NCI-H2227 (cell line): ENCODE data around the gene CSPG4.
"Not testable (repeated sequence)": the region's sequence is repeated elsewhere in the genome, so short reads cannot be mapped to it uniquely, and the experiment has no call there.

Experiments
- DNase-seq: peaks from one replicate; lab custom pipeline; 2025; ENCODE audit not compliant: unreplicated experiment; lab: John Stamatoyannopoulos, UW

CSPG4 gene, protein sequence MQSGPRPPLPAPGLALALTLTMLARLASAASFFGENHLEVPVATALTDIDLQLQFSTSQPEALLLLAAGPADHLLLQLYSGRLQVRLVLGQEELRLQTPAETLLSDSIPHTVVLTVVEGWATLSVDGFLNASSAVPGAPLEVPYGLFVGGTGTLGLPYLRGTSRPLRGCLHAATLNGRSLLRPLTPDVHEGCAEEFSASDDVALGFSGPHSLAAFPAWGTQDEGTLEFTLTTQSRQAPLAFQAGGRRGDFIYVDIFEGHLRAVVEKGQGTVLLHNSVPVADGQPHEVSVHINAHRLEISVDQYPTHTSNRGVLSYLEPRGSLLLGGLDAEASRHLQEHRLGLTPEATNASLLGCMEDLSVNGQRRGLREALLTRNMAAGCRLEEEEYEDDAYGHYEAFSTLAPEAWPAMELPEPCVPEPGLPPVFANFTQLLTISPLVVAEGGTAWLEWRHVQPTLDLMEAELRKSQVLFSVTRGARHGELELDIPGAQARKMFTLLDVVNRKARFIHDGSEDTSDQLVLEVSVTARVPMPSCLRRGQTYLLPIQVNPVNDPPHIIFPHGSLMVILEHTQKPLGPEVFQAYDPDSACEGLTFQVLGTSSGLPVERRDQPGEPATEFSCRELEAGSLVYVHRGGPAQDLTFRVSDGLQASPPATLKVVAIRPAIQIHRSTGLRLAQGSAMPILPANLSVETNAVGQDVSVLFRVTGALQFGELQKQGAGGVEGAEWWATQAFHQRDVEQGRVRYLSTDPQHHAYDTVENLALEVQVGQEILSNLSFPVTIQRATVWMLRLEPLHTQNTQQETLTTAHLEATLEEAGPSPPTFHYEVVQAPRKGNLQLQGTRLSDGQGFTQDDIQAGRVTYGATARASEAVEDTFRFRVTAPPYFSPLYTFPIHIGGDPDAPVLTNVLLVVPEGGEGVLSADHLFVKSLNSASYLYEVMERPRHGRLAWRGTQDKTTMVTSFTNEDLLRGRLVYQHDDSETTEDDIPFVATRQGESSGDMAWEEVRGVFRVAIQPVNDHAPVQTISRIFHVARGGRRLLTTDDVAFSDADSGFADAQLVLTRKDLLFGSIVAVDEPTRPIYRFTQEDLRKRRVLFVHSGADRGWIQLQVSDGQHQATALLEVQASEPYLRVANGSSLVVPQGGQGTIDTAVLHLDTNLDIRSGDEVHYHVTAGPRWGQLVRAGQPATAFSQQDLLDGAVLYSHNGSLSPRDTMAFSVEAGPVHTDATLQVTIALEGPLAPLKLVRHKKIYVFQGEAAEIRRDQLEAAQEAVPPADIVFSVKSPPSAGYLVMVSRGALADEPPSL (N-terminal part only)

DNA sequence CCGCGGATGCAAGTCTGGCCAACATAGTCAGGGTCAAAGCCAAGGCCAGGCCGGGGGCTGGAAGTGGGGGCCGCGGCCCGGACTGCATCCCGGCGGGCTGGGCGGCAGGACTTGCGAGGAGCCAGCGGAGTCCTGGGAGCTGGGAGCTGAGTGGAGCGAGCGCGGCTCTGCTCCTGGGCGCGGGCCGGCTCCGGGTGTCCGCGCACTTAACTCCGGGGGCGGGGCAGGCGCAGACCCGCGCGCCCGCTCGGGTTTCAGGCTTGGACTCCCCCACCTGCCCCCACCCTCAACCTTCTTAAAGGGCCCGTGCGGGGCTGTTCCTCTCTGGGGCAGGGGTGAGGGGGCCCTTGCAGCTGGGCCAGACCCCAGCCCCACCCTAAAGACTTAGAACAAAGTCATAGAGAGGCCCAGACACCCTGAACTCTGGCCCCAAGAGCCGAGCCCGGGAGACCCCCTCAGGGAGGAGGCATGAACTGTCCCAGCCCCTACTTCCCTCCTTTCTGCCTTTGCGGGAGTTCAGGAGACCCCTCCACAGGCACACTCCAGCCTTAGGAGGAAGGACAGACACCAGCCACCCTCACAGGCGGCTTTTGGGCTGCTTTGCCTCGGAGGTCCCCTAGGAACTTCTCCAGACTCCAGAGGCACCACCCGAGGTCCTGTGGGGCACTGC is at the start of gene CSPG4:
TSS of gene CSPG4 (minus strand) at position 181 of the 670 bp plus-strand sequence. CDS start at position 88, 93 bp downstream.
- DNase-seq, result peak; percentile 63

DNA sequence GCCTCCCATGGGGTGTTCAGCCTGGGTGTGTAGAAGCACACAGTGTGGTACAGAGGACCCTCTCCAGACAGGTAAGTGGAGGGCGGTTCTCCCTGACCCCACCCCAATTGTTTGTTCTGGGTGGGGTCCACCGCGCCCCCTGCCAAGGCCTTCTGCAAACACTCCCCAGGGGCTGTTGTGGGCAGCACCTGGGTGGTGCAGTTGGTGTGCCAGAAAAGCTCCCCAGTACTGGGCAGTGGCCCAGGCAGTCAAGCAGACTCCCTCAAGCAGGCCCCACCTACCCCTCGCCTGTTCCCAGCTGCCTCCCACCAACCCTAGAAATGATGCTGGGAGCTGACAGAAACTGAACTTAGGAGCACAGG is 49.7 kb upstream of the CSPG4 start:
- not testable (repeated sequence) for DNase-seq

DNA sequence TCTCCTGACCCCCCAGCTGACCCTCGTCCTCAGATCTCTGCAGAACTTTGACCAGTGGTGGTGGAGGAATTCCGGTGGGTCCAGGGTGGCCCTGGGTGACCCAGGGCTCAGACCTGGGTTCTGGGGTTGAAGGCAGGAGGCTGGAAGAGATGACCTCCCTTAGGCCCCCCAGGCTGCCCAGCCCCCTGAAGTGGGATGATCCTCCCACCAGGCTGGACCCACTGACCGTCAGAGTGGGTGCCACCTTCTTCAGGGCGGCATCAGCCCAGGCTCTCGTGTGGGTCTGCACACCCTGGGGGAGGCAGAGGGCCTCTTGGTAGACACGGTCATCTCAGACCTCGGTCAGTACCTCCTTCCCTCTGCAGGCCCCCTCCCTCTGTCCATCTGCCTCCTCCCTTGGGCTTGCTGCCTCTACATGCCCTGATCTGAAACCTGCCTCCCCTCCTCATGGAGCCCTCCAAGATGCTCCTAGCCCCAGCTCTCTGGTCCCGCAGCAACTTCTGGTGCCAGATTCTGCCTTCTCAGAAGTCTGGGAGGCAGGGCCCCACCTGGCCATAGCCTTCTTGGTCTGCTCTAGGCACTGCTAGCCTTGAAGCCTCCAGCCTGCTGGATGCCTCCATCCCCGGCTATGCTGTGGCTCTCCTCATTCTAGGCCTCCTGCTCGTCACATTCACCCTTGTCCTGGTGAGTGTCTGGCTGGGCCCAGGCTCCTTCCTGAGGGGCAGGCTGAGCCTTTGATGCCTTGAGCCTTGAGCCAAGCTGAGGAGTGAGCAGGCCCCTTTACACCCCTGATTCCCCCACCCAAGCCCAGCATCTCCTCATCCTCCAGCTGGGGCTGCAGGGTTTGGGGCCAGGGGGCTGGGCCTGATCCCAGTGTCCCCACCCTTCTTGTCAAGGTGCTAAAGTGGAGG is 49.1 kb upstream of the CSPG4 start:
- no peak for DNase-seq

DNA sequence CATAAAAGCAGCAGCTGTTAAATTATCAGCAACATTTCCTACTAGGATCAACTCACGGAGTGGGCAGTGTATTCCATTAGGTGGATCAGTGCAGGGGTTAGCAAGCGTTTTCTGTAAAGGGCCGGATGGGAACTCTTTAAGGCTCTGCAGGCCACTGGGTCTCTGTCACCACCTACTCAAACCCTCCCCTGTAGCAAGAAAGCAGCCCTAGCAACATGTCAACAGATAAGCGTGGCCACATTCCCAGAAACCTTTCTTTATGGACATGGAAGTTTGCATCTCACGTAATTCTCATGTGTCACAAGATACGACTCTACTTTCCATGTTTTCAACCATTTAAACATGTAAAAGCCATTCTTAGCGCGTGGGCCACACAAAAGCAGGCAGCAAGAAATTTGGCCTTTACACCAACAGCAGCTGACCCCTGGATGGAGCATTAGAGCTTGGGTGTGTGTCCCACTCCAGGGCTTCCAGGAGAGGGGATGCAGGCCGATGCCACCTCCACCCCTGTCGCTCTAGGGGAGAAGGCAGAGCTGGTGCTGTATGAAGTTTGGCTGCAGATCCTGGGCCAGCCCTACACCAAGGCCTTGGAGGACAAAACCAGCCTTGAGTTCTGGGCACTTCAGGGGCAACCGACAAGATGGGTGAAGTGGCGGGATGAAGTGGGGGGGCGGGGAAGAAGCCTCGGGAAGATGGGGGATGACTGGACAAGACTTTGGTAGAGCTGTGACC is 48.2 kb upstream of the CSPG4 start:
- DNase-seq, result no peak

DNA sequence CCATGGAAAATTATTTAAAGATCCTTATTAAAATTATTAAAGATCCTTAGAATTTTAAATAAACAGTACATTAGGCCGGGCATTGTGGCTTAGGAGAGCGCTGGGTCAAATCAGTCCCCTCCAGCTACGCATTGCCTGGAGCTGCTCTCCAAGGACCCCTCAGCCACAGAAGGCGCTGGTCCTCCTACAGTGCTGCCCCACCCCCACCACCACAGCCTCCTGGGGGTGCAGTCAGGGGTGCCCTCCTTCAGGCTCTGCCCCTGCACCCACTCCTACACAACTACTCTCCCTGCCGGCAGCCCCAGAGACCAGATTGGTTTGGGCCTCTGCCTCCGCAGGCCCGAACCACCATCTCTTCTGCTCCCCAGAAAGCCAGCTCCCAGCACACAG is 47.5 kb upstream of the CSPG4 start:
- not testable (repeated sequence) for DNase-seq

DNA sequence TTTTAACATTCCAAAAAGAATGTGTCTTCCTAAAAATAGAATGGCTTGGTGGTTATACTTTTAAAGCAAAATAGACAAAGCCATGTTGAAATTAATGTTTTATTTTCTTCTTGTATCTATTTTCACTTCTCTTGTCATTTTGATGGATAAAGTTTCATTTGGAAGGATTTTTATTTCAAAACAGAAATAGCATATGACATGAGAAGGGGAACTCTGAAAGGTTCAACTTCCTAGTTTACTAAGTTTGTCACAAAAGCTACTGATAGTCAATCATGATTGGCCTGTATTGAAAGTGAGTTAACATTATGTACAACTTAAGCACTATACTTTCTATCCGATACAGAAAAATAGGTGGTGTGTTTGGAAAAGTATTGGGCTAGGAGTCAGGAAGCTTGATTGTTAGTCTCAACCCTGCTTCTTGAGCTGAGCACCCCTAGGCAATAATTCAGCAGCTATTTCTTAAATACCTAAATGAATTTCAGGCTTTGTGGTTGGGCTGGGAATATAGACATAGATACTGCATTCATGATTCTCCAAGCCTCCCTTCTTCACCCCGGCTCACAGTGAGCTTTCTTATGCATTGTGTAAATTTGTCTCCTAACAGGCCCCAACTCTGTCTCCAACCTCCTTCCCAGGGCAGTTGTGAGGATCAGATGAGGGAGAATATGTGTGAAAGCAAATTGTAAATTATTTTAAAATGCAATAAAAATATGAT is 46.9 kb upstream of the CSPG4 start:
- no peak for DNase-seq

DNA sequence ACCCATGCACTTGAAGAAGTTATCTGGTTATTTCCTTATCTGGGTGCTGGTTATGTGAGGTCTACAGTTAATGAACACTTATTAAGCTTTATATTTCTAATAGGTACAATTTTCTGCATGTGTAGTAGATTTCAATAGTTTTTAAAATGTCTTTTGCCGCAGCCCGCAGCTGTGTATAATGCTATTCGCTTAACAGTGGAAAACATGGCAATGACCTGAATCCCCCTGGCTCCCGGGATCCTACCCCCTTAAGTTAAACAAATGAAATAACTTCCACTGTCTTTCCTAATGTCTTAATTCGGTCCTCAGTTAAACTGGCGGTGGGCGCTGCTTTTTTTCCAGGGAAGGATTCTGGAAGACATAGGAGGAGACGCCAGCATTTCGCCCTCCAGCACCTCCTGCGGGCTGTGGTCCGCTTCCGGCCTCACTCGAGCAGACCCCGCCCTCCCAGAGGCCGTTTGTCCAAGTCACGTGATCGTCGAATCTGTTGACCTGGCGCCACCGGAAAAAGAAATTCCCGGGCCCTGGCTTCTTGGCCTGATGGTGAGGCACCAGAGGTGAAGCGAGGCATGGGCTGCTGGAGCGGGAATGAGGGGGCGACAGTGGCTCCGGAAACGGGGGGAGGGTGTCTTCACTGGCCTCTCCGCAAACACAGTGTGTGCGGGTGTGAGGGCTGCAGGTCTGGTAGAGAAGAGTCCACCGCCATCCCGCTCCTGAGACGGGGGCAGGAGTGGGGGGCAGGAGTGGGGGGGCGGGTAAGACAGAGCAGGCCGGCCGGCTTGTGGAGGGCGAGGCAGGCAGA is 45.6 kb upstream of the CSPG4 start:
- DNase-seq, result peak; percentile 93

DNA sequence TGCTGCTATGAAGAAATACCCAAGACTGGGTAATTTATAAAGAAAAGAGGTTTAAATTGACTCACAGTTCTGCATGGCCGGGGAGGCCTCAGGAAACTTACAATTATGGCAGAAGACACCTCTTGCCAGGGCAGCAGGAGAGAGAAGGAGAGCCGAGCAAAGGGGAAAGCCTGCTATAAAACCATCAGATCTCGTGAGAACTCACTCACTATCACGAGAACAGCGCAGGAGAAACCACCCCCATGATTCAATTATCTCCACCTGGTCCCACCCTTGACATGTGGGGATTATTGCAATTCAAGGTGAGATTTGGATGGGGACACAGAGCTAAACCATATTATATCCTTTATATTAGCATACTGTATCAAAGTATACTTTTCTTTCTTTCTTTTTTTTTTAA is 42.2 kb upstream of the CSPG4 start:
- DNase-seq, result not testable (repeated sequence)

DNA sequence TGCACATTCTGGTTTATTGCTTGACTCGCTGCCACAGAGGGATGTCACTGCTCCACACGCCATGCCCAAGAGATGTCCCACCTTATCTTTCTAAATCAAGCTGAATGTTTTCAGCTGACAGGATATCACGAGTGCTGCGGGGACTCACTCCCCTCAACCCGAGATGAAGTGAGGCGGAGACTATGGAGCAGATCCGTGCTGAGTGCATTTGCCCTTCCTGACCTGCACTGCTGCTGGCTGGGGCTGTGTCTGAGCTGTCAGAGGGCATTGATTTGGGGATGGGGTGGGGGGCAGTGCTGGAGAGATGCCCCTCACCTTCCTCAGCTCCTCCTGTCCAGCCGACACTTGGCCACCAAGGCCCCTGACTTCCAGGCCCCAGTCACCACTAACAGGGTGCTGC is 40.5 kb upstream of the CSPG4 start:
- DNase-seq, result no peak

DNA sequence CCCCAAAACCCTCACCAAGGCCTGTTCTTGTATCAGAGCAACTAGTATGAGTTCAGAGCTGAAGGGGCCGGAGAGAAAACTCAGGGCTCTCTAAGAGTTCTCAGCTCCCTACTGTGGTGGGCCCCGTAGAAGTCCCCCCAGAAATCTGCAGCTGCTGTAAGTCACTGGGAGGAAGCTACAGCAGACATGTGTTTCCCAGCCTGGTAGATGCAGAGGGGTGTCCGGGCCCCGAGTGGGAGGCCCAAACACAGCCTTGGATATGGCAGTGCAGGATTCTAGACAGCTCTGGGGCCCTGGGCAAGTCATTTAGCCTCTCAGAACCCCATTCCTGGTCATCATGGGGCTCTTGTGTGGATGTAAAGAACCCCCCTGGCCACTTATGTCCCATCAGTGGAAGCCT is 39.2 kb upstream of the CSPG4 start:
- DNase-seq, result no peak

DNA sequence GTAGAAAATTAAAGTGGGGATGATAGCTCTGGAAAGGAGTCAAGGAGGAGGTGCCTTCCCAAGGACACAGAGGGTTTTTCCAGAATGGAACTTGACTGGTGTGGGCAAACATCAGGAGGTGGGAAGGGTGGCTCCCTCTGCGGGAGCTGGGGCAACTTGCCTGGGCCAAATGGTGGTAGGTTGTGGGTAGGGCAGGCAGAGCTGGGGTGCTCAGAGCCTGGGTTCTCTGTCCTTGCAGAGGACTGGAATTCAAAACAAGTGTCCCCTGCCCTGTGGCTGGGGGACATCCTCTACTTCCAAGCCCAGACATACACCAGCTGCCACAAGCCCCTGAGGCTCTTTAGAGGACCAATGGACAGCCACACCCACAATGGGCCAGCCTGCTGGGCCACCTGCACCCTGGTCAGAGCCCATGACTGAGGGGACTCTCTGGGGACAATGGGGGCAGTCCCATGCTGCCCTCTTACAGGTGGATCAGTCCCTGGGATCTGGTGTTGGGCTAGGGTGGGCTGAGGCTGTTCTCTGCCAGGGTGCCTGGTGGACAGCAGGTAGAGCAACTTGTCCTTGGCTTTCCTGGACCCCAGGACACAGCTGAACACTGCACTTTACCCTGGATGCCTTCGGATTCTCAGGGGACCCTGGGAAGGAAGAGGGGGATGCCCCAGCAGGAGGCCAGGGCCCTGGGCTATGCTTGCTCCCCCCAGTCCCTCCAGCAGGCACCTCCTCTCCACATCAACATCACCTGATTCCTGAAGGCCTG is 38.6 kb upstream of the CSPG4 start:
- DNase-seq, result no peak

DNA sequence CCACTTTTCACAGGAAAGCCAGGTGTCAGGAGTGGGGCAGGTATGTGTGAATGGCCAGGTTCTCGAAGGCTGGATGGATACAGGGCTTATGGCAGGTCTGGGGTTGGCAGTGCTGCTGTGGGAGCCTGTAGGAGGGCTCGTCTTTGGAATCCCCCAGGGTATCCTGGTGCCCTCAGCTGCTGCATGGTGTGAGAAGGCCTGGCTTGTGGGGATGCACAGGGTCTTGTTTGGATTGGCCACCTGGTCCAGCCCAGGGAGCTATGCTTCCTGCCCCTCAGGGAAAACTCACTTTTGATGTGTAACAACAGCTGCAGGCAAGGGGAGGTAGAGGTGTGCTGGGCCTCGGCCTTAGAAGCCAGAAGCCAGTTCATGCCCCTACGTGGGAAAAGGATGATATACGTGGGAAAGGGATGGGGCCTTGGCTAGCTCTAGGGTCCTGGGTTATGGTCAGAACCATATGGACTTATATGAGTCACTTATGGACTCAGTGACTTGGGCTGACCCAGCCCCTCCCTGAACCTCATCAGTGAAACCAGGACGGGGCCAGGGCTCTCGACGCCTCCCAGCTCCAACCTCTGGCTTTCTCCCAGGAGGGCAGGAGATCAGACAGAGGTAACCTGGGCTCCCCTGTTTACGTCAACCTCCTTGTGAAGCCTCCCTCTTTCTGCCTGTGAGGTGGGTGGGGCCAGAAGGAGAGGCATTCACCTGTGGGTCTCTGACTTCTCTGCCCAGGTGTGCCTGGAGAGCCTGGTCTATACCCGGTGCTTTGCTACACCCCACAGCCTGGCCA is 37.8 kb upstream of the CSPG4 start:
- DNase-seq, result no peak

DNA sequence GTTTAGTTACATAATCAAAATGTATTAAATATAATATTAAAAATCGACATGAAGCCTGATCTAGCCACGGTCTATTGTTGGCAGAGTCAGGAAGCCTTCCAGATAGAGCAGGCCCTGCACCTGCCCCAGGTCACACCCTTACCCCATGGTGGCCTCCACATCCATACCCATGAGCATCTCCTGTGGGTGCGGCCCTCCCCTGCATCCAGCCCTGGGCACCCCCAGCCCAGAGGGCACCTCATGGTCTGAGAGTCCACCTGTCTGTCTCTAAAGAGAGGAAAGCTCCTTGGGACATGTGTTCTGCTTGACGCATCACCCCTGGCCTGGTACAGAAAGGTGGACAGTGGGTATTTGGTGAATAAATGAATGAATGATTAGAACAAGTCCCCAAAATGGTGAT is 37.2 kb upstream of the CSPG4 start:
- DNase-seq, result no peak

DNA sequence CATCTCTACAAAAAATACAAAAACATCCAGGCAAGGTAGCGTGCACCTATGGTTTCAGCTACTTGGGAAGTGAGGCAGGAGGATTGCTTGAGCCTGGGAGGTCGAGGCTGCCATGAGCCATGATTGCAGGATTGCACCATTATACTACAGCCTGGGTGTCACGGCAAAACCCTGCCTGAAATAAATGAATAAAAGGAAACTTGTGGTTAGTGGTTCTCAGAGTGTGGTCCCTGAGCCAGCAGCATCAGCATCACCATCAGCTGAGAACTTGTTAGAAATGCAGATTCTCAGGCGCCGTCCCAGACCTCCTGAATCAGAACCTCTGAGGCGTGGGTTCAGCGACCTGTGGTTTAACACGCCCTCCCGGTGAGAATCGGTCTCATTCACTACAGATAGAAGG is 36.2 kb upstream of the CSPG4 start:
- not testable (repeated sequence) for DNase-seq

DNA sequence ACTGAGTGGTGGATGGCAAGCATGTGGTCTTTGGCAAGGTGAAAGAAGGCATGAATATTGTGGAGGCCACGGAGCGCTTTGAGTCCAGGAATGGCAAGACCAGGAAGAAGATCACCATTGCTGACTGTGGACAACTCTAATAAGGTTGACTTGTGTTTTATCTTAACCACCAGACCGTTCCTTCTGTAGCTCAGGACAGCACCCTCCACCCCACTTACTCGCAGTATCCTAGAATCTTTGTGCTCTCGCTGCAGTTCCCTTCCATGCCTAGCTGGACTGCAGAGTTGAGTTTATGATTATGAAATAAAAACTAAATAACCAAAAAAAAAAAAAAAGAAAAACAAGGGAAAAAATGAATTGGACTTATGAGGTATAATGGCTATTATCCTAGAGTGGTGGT is 34.5 kb upstream of the CSPG4 start:
- not testable (repeated sequence) for DNase-seq

DNA sequence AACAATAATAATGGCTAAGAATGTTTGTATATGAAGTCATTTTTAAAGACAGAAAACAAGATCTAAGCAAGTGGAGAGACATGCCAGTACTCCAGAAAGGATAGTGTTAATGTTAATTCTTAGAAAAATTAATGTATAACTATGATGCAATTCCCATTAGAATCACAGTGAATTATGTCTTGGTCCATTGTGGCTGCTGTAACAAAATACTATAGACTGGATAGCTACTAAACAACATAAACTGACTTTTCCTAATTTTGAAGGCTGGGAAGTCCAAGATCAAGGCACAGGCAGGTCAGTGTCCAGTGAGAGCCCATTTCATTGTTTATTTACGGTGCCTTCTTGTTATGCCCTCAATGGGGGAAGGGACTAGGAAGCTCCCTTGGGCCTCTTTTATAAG is 32.7 kb upstream of the CSPG4 start:
- DNase-seq, result no peak
